Heart left ventricle (tissue), 16 donors: ENCODE results near the gene ST6GALNAC5. TPM values are rescaled to one million over a fixed set of nuclear protein-coding genes. Genes with fewer than 3 reads are reported as not detected.
"Not testable (repeated sequence)": the region's sequence is repeated elsewhere in the genome, so short reads cannot be mapped to it uniquely, and the experiment has no call there.

Experiments used
- ATAC-seq, 4 donors: fragments of 200-7000 bp; cut with Tn5 transposase; one replicate each; pipeline ENCODE4 v1.9.1; 2020 to 2022; ENCODE audit warnings: moderate library complexity in 4 of 4, mild to moderate bottlenecking in 3 of 4, moderate number of reproducible peaks in 1 of 4
- DNase-seq, 5 donors: peaks; one replicate each; pipeline ENCODE4 v3.0.0-alpha.2; 2020
- H3K27ac ChIP-seq, 12 donors: fragments of 200-600 bp; sonication (generic) in 4 of 12; one replicate each; pipeline versions ENCODE4 v1.5.0 to v1.8.0; 2016 to 2022; ENCODE audit warnings: mild to moderate bottlenecking in 2 of 12
- H3K27me3 ChIP-seq, 9 donors: fragments of 200-600 bp; sonication (generic) in 2 of 9; one replicate each; pipeline versions ENCODE4 v1.5.1 to v1.8.0; 2016 to 2022; ENCODE audit warnings: mild to moderate bottlenecking in 3 of 9
- H3K36me3 ChIP-seq, 9 donors: fragments of 200-600 bp; sonication (generic) in 2 of 9; one replicate each; pipeline versions ENCODE4 v1.5.0 to v1.8.0; 2018 to 2022; ENCODE audit warnings: mild to moderate bottlenecking in 2 of 9
- H3K4me1 ChIP-seq, 12 donors: fragments of 200-600 bp; sonication (generic) in 4 of 12; one replicate each; pipeline versions ENCODE4 v1.5.0 to v1.8.0; 2016 to 2022; ENCODE audit warnings: mild to moderate bottlenecking in 3 of 12
- H3K4me3 ChIP-seq, 12 donors: fragments of 200-600 bp; sonication (generic) in 4 of 12; one replicate each; pipeline versions ENCODE4 v1.5.0 to v1.8.0; 2017 to 2022; ENCODE audit warnings: mild to moderate bottlenecking in 9 of 12, moderate library complexity in 4 of 12
- H3K9me3 ChIP-seq, 12 donors: fragments of 200-600 bp; sonication (generic) in 4 of 12; one replicate each; pipeline versions ENCODE4 v1.5.0 to v1.8.0; 2016 to 2022; ENCODE audit warnings: mild to moderate bottlenecking in 1 of 12
- CTCF ChIP-seq, 12 donors: fragments of 200-600 bp; sonication (generic) in 4 of 12; IDR thresholded peaks; one replicate each; pipeline versions ENCODE4 v1.5.0 to v1.8.0; 2018 to 2022; ENCODE audit warnings: antibody characterized with exemption in 12 of 12, mild to moderate bottlenecking in 5 of 12
- POLR2A ChIP-seq, 2 donors: fragments of 450-650 bp; IDR thresholded peaks; one replicate each; pipeline ENCODE4 v1.6.1; 2017; ENCODE audit warnings: antibody characterized with exemption in 2 of 2, mild to moderate bottlenecking in 2 of 2, moderate library complexity in 2 of 2
- WGBS, 4 donors: extraction: QIAGEN DNeasy Blood & Tissue Kit in 2 of 4; methylation state at CpG; one replicate each; pipeline versions ENCODE4 v1.1.5 to v1.1.7; 2013 to 2018; 5-methylcytosine and 5-hydroxymethylcytosine counted together
- intact Hi-C, 10 donors: fragments of 100-400 bp; cut with DNase I; formaldehyde crosslinking; loops; one replicate each; pipeline versions ENCODE4 v1.11.1 to v1.14.2; 2022
- long read RNA-seq, 3 donors: library from polyadenylated mRNA; unstranded; transcript quantifications; one replicate each; pipeline ENCODE4 v2.0.0, GENCODE V29; 2020 to 2021
- polyA plus RNA-seq, 2 donors: library from polyadenylated mRNA; stranded (reverse); fragments of 200-250 nt; gene quantifications; one replicate each; pipeline ENCODE4 v1.2.3, GENCODE V29; 2013
- total RNA-seq, 9 donors: library from RNA; depleted of rRNA in 2 of 9; stranded (reverse); fragments of >200 nt in 2 of 9; fragmentation: NEBNext Ultra II Directional in 3 of 9; extraction: Animal tissue kit (Norgen Biotek cat#: 25700) in 3 of 9; gene quantifications; one replicate each; pipeline versions ENCODE4 v1.1.0 to v1.2.4, GENCODE V29; 2016 to 2023
- donor health status: ischemic (EF 13 %, LVEDD 7.1; RV severe dilation, severe dysfunction).
- donor health status: healthy with polysubstance abuse.
- donor health status: DM: no; HTN: yes; CAD: no.
- donor health status: DM: no; HTN: no; CAD: no.
- donor health status: ischemic (EF 25% LVEDD 6.9; RV normal size, moderate dysfunction).
- donor health status: ischemic (EF 25% LVEDD 5.7; RV mildly dilated, moderate dysfunction).
- donor health status: healthy.
- donor health status: DM: yes; HTN: yes; CAD: no.
- donor health status: ischemic (EF 35%, LVEDD 5.7; RV mildly dilated, moderate dysfunction).
- donor health status: nonischemic (EF 11% LVEDD 7.7; RV severe dilation, severe dysfunction).
- donor health status: DM: yes; HTN: yes; CAD: no.
- donor health status: PGD.
- donor health status: ischemic (EF 29% LVEDD 5.4; RV normal size, mild dysfunction).
- donor health status: nonischemic (EF 23%, LVEDD 6.1; RV moderate dilation, normal function).

ST6GALNAC5 gene
- total RNA-seq (under 1 TPM in 7 of 9 donors, not detected in 2; 0.14 to 0.83 (median 0.57) TPM), polyA plus RNA-seq (under 1 TPM; 0.18 to 0.23 TPM)
- long read RNA-seq, donor 1: 0 reads
- long read RNA-seq, donor 2: 0 reads
- long read RNA-seq, donor 3: 0 reads

- ATAC-seq (peak in 3 of 4 donors; percentile 40 to 42 (median 41)), DNase-seq (no peak)
- Histone ChIP-seq H3K4me1 (peaks cover 0 to 22% (median 15%) of the 10 kb centered on the region in 12 donors), H3K9me3 (no peaks in the 10 kb centered on the region), H3K4me3 (peak within 1 kb of the TSS; percentile 15 to 59 (median 42)), H3K36me3 (no peaks in the 10 kb centered on the region), H3K27me3 (peaks cover 5 to 79% (median 43%) of the 10 kb centered on the region in 9 donors), H3K27ac (peak within 1 kb of the TSS in 1 of 12 donors; percentile 33)
- 1 to 2% (median 1%) methylated on average over 27 to 50 of the region's 50 CpGs for WGBS, 4 donors
- intact Hi-C loops: no loop called here
- no peak for TF ChIP-seq CTCF (IDR thresholded peaks at IDR 0.05)
- TF ChIP-seq POLR2A (IDR thresholded peaks at IDR 0.05): no peak
Observed at GRCh38 chr1:76867342-76868130, at the start of gene ST6GALNAC5. Gene ST6GALNAC5 (plus strand): TSS chr1:76867480.

GRCh38 chr1:76820028-76820427 is 47.3 kb upstream of the ST6GALNAC5 start:
- no peak for ATAC-seq
- H3K4me1 ChIP-seq: no peaks in the 10 kb centered on the region
- H3K27me3 ChIP-seq: peaks cover 0 to 5% (median 0%) of the 10 kb centered on the region in 9 donors
- H3K4me3 ChIP-seq: no peak overlapping the region
- no peak overlapping the region for H3K27ac ChIP-seq
- no peak for DNase-seq
- WGBS, 4 donors: 67 to 84% (median 76%) methylated on average over 2 of the region's 2 CpGs
- intact Hi-C loops: no loop called here
- TF ChIP-seq CTCF (IDR thresholded peaks at IDR 0.05) (no peak), POLR2A (IDR thresholded peaks at IDR 0.05) (no peak)
- H3K9me3 ChIP-seq: no peaks in the 10 kb centered on the region
- no peaks in the 10 kb centered on the region for H3K36me3 ChIP-seq

GRCh38 chr1:76822961-76823360 is 44.3 kb upstream of the ST6GALNAC5 start:
- H3K27ac ChIP-seq, H3K4me1 ChIP-seq, DNase-seq, H3K27me3 ChIP-seq, ATAC-seq, H3K9me3 ChIP-seq, intact Hi-C loops, H3K4me3 ChIP-seq, H3K36me3 ChIP-seq: not testable (repeated sequence)

- TF ChIP-seq POLR2A (IDR thresholded peaks at IDR 0.05) (no peak), CTCF (IDR thresholded peaks at IDR 0.05) (no peak)
- Histone ChIP-seq H3K4me3 (no peak overlapping the region), H3K27ac (no peak overlapping the region), H3K4me1 (no peaks in the 10 kb centered on the region), H3K27me3 (peaks cover 0 to 3% (median 0%) of the 10 kb centered on the region in 9 donors), H3K9me3 (no peaks in the 10 kb centered on the region), H3K36me3 (no peaks in the 10 kb centered on the region)
- ATAC-seq (no peak), DNase-seq (no peak)
- intact Hi-C loops: no loop called here
Observed at GRCh38 chr1:76824106-76824505, 43.2 kb upstream of the ST6GALNAC5 start.
